ENCODE results near the gene LEF1. TPM values are rescaled to one million over a fixed set of nuclear protein-coding genes. Genes with fewer than 3 reads are reported as not detected.

LEF1 gene
- total and polyA plus RNA-seq, 2 donors (not counting 3 experiments of a cell fraction or from before 2014, with no cell fraction given): 0.46 TPM; not detected in 1

DNA sequence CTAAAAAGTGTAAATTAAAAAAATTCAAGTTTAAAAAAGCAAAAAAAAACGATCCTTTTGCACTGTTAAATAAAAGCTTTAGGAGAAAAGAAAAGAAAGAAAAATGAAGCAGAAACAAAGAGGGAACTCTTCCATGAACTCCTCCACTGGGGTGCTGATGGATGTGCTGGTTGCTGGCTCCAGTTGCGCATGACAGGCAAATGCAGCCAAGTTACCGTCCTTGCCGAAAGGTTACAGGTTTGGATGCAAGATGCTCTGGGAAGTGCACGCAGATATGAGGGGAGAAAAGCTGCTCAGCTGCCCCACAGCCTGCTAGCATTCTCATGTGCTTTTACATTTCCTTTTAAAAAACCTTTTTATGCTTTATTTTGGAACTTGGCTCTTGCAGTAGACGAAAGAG, 120.6 kb downstream of the LEF1 start:
- CTCF ChIA-PET: interaction anchor here (0.9 to 1.2 kb wide), 4 partner anchors 16 to 45 kb away, joined by 3 to 7 read pairs (median 4); no protein-coding TSS in a partner anchor
- H3K4me3 ChIP-seq (replicated peaks in 1 of 3; ENCODE audit: insufficient read depth in 1 of 3, low read depth in 1 of 3, low read length in 3 of 3): no peak overlapping the region
- intact Hi-C loops (cut with micrococcal nuclease): no loop called here
- H3K9ac ChIP-seq (replicated peaks; ENCODE audit: extremely low read depth, insufficient read depth, low read length): no peak overlapping the region
- H3K36me3 ChIP-seq (ENCODE audit: control insufficient read depth in 2 of 2, extremely low read depth in 1 of 2, insufficient read depth in 2 of 2, low read length in 2 of 2): no peaks in the 10 kb centered on the region
- H3K4me2 ChIP-seq (ENCODE audit: insufficient read depth, low read length): no peak overlapping the region
- peaks cover 5% of the 10 kb centered on the region for H3K4me1 ChIP-seq (ENCODE audit: control insufficient read depth, extremely low read depth, insufficient read depth, low read length)
- dilution Hi-C loops (cut with MboI; ENCODE audit: extremely low pct_ligation_motif_present, low sequenced_read_pairs): no loop called here
- no TSS peak for BruUV-seq (replicated peaks)
- no peaks in the 10 kb centered on the region for H3K79me2 ChIP-seq (ENCODE audit: control insufficient read depth, insufficient read depth, low read length)
- DNase-seq (ENCODE audit: low read depth, low spot score) (no peak), FAIRE-seq (no peak)
- POLR2A ChIA-PET: no interaction called here
- H3K9me3 ChIP-seq (replicated peaks; ENCODE audit: control insufficient read depth, insufficient read depth, low read length): no peaks in the 10 kb centered on the region
- no peak overlapping the region for H3K27ac ChIP-seq (ENCODE audit: insufficient read depth, low read depth, low read length)
- H2AFZ ChIP-seq (ENCODE audit: low read depth, low read length): no peak overlapping the region
- H3K27me3 ChIP-seq (ENCODE audit: control insufficient read depth in 2 of 2, insufficient read depth in 2 of 2, low read length in 2 of 2): peaks cover 0 to 2% of the 10 kb centered on the region in 2 experiments
- no peaks in the 10 kb centered on the region for H4K20me1 ChIP-seq (replicated peaks; ENCODE audit: control insufficient read depth, extremely low read depth, insufficient read depth, low read length)
- no peaks in the 10 kb centered on the region for H3K9me1 ChIP-seq (replicated peaks; ENCODE audit: control insufficient read depth, extremely low read depth, insufficient read depth, low read length)
- TF ChIP-seq, protein P1, sequence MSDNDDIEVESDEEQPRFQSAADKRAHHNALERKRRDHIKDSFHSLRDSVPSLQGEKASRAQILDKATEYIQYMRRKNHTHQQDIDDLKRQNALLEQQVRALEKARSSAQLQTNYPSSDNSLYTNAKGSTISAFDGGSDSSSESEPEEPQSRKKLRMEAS (IDR thresholded peaks at IDR 0.05; ENCODE audit: insufficient read depth, insufficient read length): no peak

DNA sequence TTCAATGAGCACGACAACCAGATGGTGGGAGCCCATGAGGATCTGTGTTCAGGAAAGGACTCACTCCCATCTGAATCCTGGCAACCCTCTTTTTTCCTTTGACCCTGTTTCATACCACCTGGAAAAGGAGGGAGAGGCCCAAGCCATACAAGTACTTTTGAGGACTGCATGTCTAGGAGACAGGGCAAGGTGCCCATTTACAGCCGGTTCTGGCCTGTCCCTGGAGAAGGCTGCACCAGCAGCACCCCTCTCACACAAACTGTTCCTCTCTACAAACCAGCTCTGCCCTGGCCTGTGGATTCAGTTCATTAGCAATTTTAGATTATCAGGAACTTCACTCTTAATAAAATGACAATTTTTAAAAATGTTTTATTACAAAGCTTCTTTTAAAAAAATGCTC, 121.5 kb downstream of the LEF1 start:
- BruUV-seq (replicated peaks): no TSS peak
- H3K27me3 ChIP-seq (ENCODE audit: control insufficient read depth in 2 of 2, insufficient read depth in 2 of 2, low read length in 2 of 2): peaks cover 0 to 2% of the 10 kb centered on the region in 2 experiments
- no peaks in the 10 kb centered on the region for H3K9me3 ChIP-seq (replicated peaks; ENCODE audit: control insufficient read depth, insufficient read depth, low read length)
- no peak overlapping the region for H3K4me2 ChIP-seq (ENCODE audit: insufficient read depth, low read length)
- intact Hi-C loops (cut with micrococcal nuclease): no loop called here
- no peaks in the 10 kb centered on the region for H3K36me3 ChIP-seq (ENCODE audit: control insufficient read depth in 2 of 2, extremely low read depth in 1 of 2, insufficient read depth in 2 of 2, low read length in 2 of 2)
- no peak overlapping the region for H3K4me3 ChIP-seq (replicated peaks in 1 of 3; ENCODE audit: insufficient read depth in 1 of 3, low read depth in 1 of 3, low read length in 3 of 3)
- dilution Hi-C loops (cut with MboI; ENCODE audit: extremely low pct_ligation_motif_present, low sequenced_read_pairs): no loop called here
- H3K27ac ChIP-seq (ENCODE audit: insufficient read depth, low read depth, low read length): no peak overlapping the region
- ChIA-PET CTCF (interaction anchor here (1.2 kb wide), 2 partner anchors 28 to 46 kb away, joined by 3 to 7 read pairs; no protein-coding TSS in a partner anchor), POLR2A (no interaction called here)
- no peak overlapping the region for H3K9ac ChIP-seq (replicated peaks; ENCODE audit: extremely low read depth, insufficient read depth, low read length)
- H2AFZ ChIP-seq (ENCODE audit: low read depth, low read length): no peak overlapping the region
- no peaks in the 10 kb centered on the region for H3K9me1 ChIP-seq (replicated peaks; ENCODE audit: control insufficient read depth, extremely low read depth, insufficient read depth, low read length)
- no peak for TF ChIP-seq GATA2 (IDR thresholded peaks at IDR 0.05; ENCODE audit: insufficient read depth, insufficient read length, low read depth, low read length)
- no peak for TF ChIP-seq MYC (IDR thresholded peaks at IDR 0.05; ENCODE audit: low read depth, low read length)
- no peak for TF ChIP-seq POLR2A (IDR thresholded peaks at IDR 0.05; ENCODE audit: low read depth, low read length)
- TF ChIP-seq FOS (IDR thresholded peaks at IDR 0.05; ENCODE audit: borderline replicate concordance, insufficient read depth, low read length): no peak
- TF ChIP-seq, protein P2, sequence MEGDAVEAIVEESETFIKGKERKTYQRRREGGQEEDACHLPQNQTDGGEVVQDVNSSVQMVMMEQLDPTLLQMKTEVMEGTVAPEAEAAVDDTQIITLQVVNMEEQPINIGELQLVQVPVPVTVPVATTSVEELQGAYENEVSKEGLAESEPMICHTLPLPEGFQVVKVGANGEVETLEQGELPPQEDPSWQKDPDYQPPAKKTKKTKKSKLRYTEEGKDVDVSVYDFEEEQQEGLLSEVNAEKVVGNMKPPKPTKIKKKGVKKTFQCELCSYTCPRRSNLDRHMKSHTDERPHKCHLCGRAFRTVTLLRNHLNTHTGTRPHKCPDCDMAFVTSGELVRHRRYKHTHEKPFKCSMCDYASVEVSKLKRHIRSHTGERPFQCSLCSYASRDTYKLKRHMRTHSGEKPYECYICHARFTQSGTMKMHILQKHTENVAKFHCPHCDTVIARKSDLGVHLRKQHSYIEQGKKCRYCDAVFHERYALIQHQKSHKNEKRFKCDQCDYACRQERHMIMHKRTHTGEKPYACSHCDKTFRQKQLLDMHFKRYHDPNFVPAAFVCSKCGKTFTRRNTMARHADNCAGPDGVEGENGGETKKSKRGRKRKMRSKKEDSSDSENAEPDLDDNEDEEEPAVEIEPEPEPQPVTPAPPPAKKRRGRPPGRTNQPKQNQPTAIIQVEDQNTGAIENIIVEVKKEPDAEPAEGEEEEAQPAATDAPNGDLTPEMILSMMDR (IDR thresholded peaks at IDR 0.05; ENCODE audit: extremely low read depth in 1 of 2, insufficient read depth in 1 of 2, low read depth in 1 of 2, low read length in 2 of 2): no peak
- TF ChIP-seq, protein P1 (IDR thresholded peaks at IDR 0.05; ENCODE audit: insufficient read depth, insufficient read length): no peak
- no peak for TF ChIP-seq EZH2 (IDR thresholded peaks at IDR 0.05; ENCODE audit: borderline replicate concordance, low read depth, low read length, severe bottlenecking)
- TF ChIP-seq JUN (IDR thresholded peaks at IDR 0.05; ENCODE audit: borderline replicate concordance, insufficient read depth, insufficient read length, low read depth): no peak
- TF ChIP-seq POLR2AphosphoS5 (IDR thresholded peaks at IDR 0.05; ENCODE audit: insufficient read depth, low read depth, low read length): no peak
- FAIRE-seq (no peak), DNase-seq (ENCODE audit: low read depth, low spot score) (no peak)
- H3K79me2 ChIP-seq (ENCODE audit: control insufficient read depth, insufficient read depth, low read length): no peaks in the 10 kb centered on the region
- peaks cover 5% of the 10 kb centered on the region for H3K4me1 ChIP-seq (ENCODE audit: control insufficient read depth, extremely low read depth, insufficient read depth, low read length)
- H4K20me1 ChIP-seq (replicated peaks; ENCODE audit: control insufficient read depth, extremely low read depth, insufficient read depth, low read length): no peaks in the 10 kb centered on the region

All from endothelial cell of umbilical vein (primary cell).